Measurements from ENCODE around the gene NPAS2. TPM values are rescaled to one million over a fixed set of nuclear protein-coding genes. Genes with fewer than 3 reads are reported as not detected.

The NPAS2 gene
- total and polyA plus RNA-seq, 2 donors (not counting 3 experiments of a cell fraction or from before 2014, with no cell fraction given) = 29.0 to 53.9 TPM

DNA sequence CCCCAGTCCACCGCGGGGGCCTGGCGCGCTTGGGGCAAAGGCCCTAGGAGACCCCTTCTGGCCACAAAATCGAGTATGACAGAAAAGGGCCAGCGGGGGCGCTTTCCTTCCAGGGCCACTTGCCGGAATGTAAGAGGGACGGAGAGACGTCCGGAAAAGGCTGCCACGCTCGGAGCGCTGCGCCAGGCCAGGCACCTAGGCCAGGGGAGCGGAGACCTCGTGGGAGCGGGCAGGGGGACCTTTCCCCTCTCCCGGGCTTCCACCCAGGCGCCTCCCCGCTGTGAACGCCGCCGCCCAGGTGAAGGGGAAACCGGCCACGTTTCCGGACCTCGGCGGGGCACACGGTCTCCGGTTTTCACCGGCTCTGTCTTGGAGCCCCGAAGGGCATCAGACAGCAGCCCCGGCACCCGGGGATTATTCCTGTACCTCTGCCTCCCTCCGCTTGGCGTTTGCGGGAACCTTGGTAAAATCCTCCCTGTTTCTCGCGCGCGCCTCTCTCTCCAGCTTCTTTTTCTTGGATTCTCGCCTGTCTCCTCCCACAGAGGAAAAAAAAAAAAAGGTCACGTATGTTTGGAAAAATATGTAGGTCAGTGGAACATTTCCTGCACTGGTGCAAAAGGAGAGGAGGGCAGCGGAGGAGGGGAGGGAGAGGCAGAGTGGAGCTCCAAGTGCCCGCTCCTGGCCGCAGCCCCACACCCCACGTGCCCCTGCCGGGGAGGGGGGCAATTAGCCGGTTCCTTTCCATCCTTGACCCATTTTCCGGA, 1.2 kb upstream of the NPAS2 start:
- DNase-seq (ENCODE audit: low read depth, low spot score) (peak; percentile 90), FAIRE-seq (peak; percentile 58)
- Histone ChIP-seq H3K27me3 (ENCODE audit: control insufficient read depth in 2 of 2, insufficient read depth in 2 of 2, low read length in 2 of 2) (no peaks in the 10 kb centered on the region), H3K4me2 (ENCODE audit: insufficient read depth, low read length) (peak overlapping the region; percentile 80), H3K9me3 (replicated peaks; ENCODE audit: control insufficient read depth, insufficient read depth, low read length) (no peaks in the 10 kb centered on the region), H3K79me2 (ENCODE audit: control insufficient read depth, insufficient read depth, low read length) (peaks cover 30% of the 10 kb centered on the region), H3K4me3 (replicated peaks in 1 of 3; ENCODE audit: insufficient read depth in 1 of 3, low read depth in 1 of 3, low read length in 3 of 3) (peak overlapping the region; percentile 61 to 87 (median 63)), H3K9me1 (replicated peaks; ENCODE audit: control insufficient read depth, extremely low read depth, insufficient read depth, low read length) (no peaks in the 10 kb centered on the region), H4K20me1 (replicated peaks; ENCODE audit: control insufficient read depth, extremely low read depth, insufficient read depth, low read length) (no peaks in the 10 kb centered on the region), H3K4me1 (ENCODE audit: control insufficient read depth, extremely low read depth, insufficient read depth, low read length) (peaks cover 49% of the 10 kb centered on the region), H3K9ac (replicated peaks; ENCODE audit: extremely low read depth, insufficient read depth, low read length) (peak overlapping the region; percentile 93), H2AFZ (ENCODE audit: low read depth, low read length) (peak overlapping the region; percentile 89), H3K27ac (ENCODE audit: insufficient read depth, low read depth, low read length) (peak overlapping the region; percentile 85), H3K36me3 (ENCODE audit: control insufficient read depth in 2 of 2, extremely low read depth in 1 of 2, insufficient read depth in 2 of 2, low read length in 2 of 2) (no peaks in the 10 kb centered on the region)
- CTCF ChIA-PET = interaction anchor here (0.8 to 2.4 kb wide), 17 partner anchors 17 to 209 kb away, joined by 3 to 12 read pairs (median 5); no protein-coding TSS in a partner anchor
- POLR2A ChIA-PET = interaction anchor here (0.7 to 1.2 kb wide), 4 partner anchors 22 to 106 kb away, joined by 3 to 5 read pairs (median 4); no protein-coding TSS in a partner anchor
- TF ChIP-seq MYC (IDR thresholded peaks at IDR 0.05; ENCODE audit: low read depth, low read length) (no peak), GATA2 (IDR thresholded peaks at IDR 0.05; ENCODE audit: insufficient read depth, insufficient read length, low read depth, low read length) (peak; percentile 29), POLR2AphosphoS5 (IDR thresholded peaks at IDR 0.05; ENCODE audit: insufficient read depth, low read depth, low read length) (peak; percentile 39)
- TF ChIP-seq, protein P1, sequence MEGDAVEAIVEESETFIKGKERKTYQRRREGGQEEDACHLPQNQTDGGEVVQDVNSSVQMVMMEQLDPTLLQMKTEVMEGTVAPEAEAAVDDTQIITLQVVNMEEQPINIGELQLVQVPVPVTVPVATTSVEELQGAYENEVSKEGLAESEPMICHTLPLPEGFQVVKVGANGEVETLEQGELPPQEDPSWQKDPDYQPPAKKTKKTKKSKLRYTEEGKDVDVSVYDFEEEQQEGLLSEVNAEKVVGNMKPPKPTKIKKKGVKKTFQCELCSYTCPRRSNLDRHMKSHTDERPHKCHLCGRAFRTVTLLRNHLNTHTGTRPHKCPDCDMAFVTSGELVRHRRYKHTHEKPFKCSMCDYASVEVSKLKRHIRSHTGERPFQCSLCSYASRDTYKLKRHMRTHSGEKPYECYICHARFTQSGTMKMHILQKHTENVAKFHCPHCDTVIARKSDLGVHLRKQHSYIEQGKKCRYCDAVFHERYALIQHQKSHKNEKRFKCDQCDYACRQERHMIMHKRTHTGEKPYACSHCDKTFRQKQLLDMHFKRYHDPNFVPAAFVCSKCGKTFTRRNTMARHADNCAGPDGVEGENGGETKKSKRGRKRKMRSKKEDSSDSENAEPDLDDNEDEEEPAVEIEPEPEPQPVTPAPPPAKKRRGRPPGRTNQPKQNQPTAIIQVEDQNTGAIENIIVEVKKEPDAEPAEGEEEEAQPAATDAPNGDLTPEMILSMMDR (IDR thresholded peaks at IDR 0.05; ENCODE audit: extremely low read depth in 1 of 2, insufficient read depth in 1 of 2, low read depth in 1 of 2, low read length in 2 of 2) = peak; percentile 44 to 51
- intact Hi-C loops (cut with micrococcal nuclease) (loop anchor here (1.0 to 2.0 kb wide), 5 partner anchors 52 to 208 kb away; no protein-coding TSS in a partner anchor), dilution Hi-C loops (cut with MboI; ENCODE audit: extremely low pct_ligation_motif_present, low sequenced_read_pairs) (no loop called here)
- BruUV-seq (replicated peaks) = no TSS peak
